Amniotic stem cell (primary cell): ENCODE measurements around the gene DDX54.
"Not testable (repeated sequence)": the region's sequence is repeated elsewhere in the genome, so short reads cannot be mapped to it uniquely, and the experiment has no call there.

Experiments
- DNase-seq: peaks from one replicate; lab custom pipeline; 2025; lab: John Stamatoyannopoulos, UW

DDX54 gene

GRCh38 chr12:113120670-113121370 is 64.5 kb downstream of the DDX54 start:
- DNase-seq: no peak

GRCh38 chr12:113119980-113120669 is 65.2 kb downstream of the DDX54 start:
- no peak for DNase-seq

GRCh38 chr12:113118142-113118541 is 67.1 kb downstream of the DDX54 start:
- no peak for DNase-seq

GRCh38 chr12:113117684-113118083 is 67.6 kb downstream of the DDX54 start:
- not testable (repeated sequence) for DNase-seq

- no peak for DNase-seq
Observed at GRCh38 chr12:113116875-113117274, 68.4 kb downstream of the DDX54 start.

- no peak for DNase-seq
Observed at GRCh38 chr12:113115455-113116126, 69.7 kb downstream of the DDX54 start.

- DNase-seq: no peak
Observed at GRCh38 chr12:113114447-113115178, 70.7 kb downstream of the DDX54 start.

- DNase-seq: no peak
Observed at GRCh38 chr12:113113397-113113796, 71.9 kb downstream of the DDX54 start.

- no peak for DNase-seq
Observed at GRCh38 chr12:113112043-113112899, 73.0 kb downstream of the DDX54 start.

GRCh38 chr12:113111247-113111646 is 74.0 kb downstream of the DDX54 start:
- no peak for DNase-seq

GRCh38 chr12:113109872-113110599 is 75.2 kb downstream of the DDX54 start:
- DNase-seq: no peak

GRCh38 chr12:113109360-113109759 is 75.9 kb downstream of the DDX54 start:
- DNase-seq: no peak

GRCh38 chr12:113108308-113108707 is 77.0 kb downstream of the DDX54 start:
- no peak for DNase-seq
